HepG2 (cell line): ENCODE data around the gene CNOT6. TPM values are rescaled to one million over a fixed set of nuclear protein-coding genes. Genes with fewer than 3 reads are reported as not detected.

Experiments
- ATAC-seq: fragments of 200-7000 bp; cut with Tn5 transposase; 3 replicates; pipeline ENCODE4 v1.9.1; 2020; ENCODE audit warnings: mild to moderate bottlenecking, moderate library complexity
- BruUV-seq: library from RNA; stranded (reverse); fragments of 400-500 nt; replicated peaks from 2 replicates; lab custom pipeline; 2021; lab: Mats Ljungman, UMichigan
- CTCF ChIA-PET: fragments of 300-600 bp; formaldehyde crosslinking; extraction: SDS; loops from one replicate; lab custom pipeline; 2021; ENCODE audit warnings: low total read pairs, inconsistent platforms, low intra/inter-chr PET ratio; lab: Yijun Ruan, JAX
- POLR2A ChIA-PET: fragments of 350-600 bp; sonication (Branson Sonifier 250); formaldehyde crosslinking; loops from one replicate; lab custom pipeline; 2020; ENCODE audit warnings: antibody characterized with exemption, inconsistent platforms; lab: Yijun Ruan, JAX
- DNase-seq: peaks from one replicate; pipeline ENCODE4 v3.0.0-alpha.2; 2015; ENCODE audit warnings: low spot score
- FAIRE-seq: peaks from 3 replicates; lab custom pipeline; 2011; peaks lifted over from hg19 to GRCh38; lab: Jason Lieb, UNC
- H2AFZ ChIP-seq: one replicate; pipeline ENCODE4 v1.6.1; 2011; ENCODE audit warnings: low read length, inconsistent platforms
- H3K27ac ChIP-seq: fragments of 300-600 bp; 3 replicates; pipeline ENCODE4 v1.8.0; 2011; ENCODE audit warnings: mixed run types, mild to moderate bottlenecking, mixed read lengths, low read length, inconsistent platforms; ENCODE audit not compliant: insufficient read depth; ENCODE audit errors: extremely low read length
- H3K27me3 ChIP-seq, 2 experiments: fragments of 200-600 bp in 1 of 2; 2 replicates in 1 of 2; 3 replicates in 1 of 2; pipeline versions ENCODE4 v1.6.0 to v1.8.0; 2011; ENCODE audit warnings: low read length in 2 of 2, mild to moderate bottlenecking in 2 of 2, moderate library complexity in 2 of 2, inconsistent platforms in 1 of 2; ENCODE audit not compliant: insufficient read depth in 2 of 2, control insufficient read depth in 1 of 2
- H3K36me3 ChIP-seq, 2 experiments: fragments of 200-600 bp in 1 of 2; replicated peaks in 1 of 2; 2 replicates in 1 of 2; 3 replicates in 1 of 2; pipeline versions ENCODE4 v1.5.1 to v1.8.0; 2011; ENCODE audit warnings: low read length in 2 of 2, inconsistent platforms in 1 of 2; ENCODE audit not compliant: insufficient read depth in 2 of 2, control insufficient read depth in 1 of 2
- H3K4me1 ChIP-seq: 2 replicates; pipeline ENCODE4 v1.5.1; 2012; ENCODE audit warnings: low read length, inconsistent platforms; ENCODE audit not compliant: insufficient read depth
- H3K4me2 ChIP-seq: 2 replicates; pipeline ENCODE4 v1.6.0; 2011; ENCODE audit warnings: low read depth, low read length, inconsistent platforms
- H3K4me3 ChIP-seq, 3 experiments: fragments of 200-600 bp in 1 of 3; sonication (generic), shearing (Covaris generic) in 1 of 3; replicated peaks in 1 of 3; 2 replicates each; pipeline ENCODE4 v1.5.1; 2011 to 2016; ENCODE audit warnings: low read length in 3 of 3, inconsistent platforms in 2 of 3, low read depth in 2 of 3, mild to moderate bottlenecking in 2 of 3, control low read depth in 1 of 3, mixed read lengths in 1 of 3; ENCODE audit not compliant: insufficient read depth in 1 of 3
- H3K79me2 ChIP-seq: one replicate; pipeline ENCODE4 v1.6.1; 2011; ENCODE audit warnings: low read length, inconsistent platforms; ENCODE audit not compliant: insufficient read depth
- H3K9ac ChIP-seq: 2 replicates; pipeline ENCODE4 v1.6.0; 2011; ENCODE audit warnings: mild to moderate bottlenecking, low read depth, low read length, inconsistent platforms; ENCODE audit not compliant: insufficient read depth
- H3K9me3 ChIP-seq: 2 replicates; pipeline ENCODE4 v1.5.1; 2012; ENCODE audit warnings: mild to moderate bottlenecking, low read length
- H4K20me1 ChIP-seq: 2 replicates; pipeline ENCODE4 v1.6.0; 2011; ENCODE audit warnings: inconsistent platforms, mild to moderate bottlenecking, low read length, moderate library complexity; ENCODE audit not compliant: insufficient read depth
- ELF3 ChIP-seq: IDR thresholded peaks from 2 replicates; pipeline ENCODE4 v1.6.1; 2016; ENCODE audit warnings: missing genetic modification reagents, missing compliant biosample characterization
- MED8 ChIP-seq: sonication (generic); formaldehyde crosslinking; IDR thresholded peaks from 2 replicates; pipeline ENCODE4 v1.8.1; 2023; ENCODE audit warnings: mild to moderate bottlenecking, missing genetic modification reagents; ENCODE audit not compliant: insufficient replicate concordance
- PHB2 ChIP-seq: fragments of 450-650 bp; IDR thresholded peaks from 2 replicates; pipeline ENCODE4 v1.6.1; 2018; ENCODE audit not compliant: partially characterized antibody
- PLRG1 ChIP-seq: fragments of 450-650 bp; conservative IDR thresholded peaks from 2 replicates; pipeline ENCODE4 v1.6.1; 2016
- SKIL ChIP-seq: sonication (generic); formaldehyde crosslinking; IDR thresholded peaks from 2 replicates; pipeline ENCODE4 v1.8.0; 2022; ENCODE audit warnings: missing genetic modification reagents, mild to moderate bottlenecking, moderate library complexity, borderline replicate concordance
- SP4 ChIP-seq: sonication (generic); formaldehyde crosslinking; IDR thresholded peaks from 2 replicates; pipeline ENCODE4 v1.8.1; 2023; ENCODE audit warnings: mild to moderate bottlenecking, missing genetic modification reagents
- SP5 ChIP-seq: IDR thresholded peaks from 2 replicates; pipeline ENCODE4 v1.6.1; 2016; ENCODE audit warnings: low read depth, borderline replicate concordance
- ZBTB42 ChIP-seq: sonication (generic); formaldehyde crosslinking; IDR thresholded peaks from 2 replicates; pipeline ENCODE4 v1.5.0; 2020; ENCODE audit warnings: mild to moderate bottlenecking, missing genetic modification reagents
- ZFP37 ChIP-seq: sonication (generic); formaldehyde crosslinking; IDR thresholded peaks from 2 replicates; pipeline ENCODE4 v1.4.0; 2020; ENCODE audit warnings: missing genetic modification reagents, borderline replicate concordance
- WGBS: methylation state at CpG from one replicate; pipeline ENCODE4 v1.1.6; 2017; ENCODE audit warnings: low lambda C conversion rate; 5-methylcytosine and 5-hydroxymethylcytosine counted together
- in situ Hi-C: cut with HindIII; loops from 2 replicates; pipeline ENCODE4 v1.10.0; 2017; ENCODE audit warnings: low pct_unique_long_range_greater_than_20kb; ENCODE audit not compliant: extremely low pct_ligation_motif_present
- intact Hi-C: fragments of 100-400 bp; cut with micrococcal nuclease; formaldehyde crosslinking; loops from one replicate; pipeline ENCODE4 v1.10.0; 2022; ENCODE audit not compliant: unreplicated experiment
- polyA plus RNA-seq, 8 experiments: library from polyadenylated mRNA; depleted of rRNA in 3 of 8; stranded (reverse) in 7 of 8; unstranded in 1 of 8; fragments of >200 nt; fragmentation: Illumina TruSeq in 4 of 8; extraction: Trizol in 4 of 8; gene quantifications; 2 replicates each; pipeline versions ENCODE4 v1.2.1 to v1.2.3, GENCODE V29; 2011 to 2016; ENCODE audit warnings: low read depth in 4 of 8, missing spikeins in 1 of 8, mixed read lengths in 1 of 8; ENCODE audit not compliant: insufficient read depth in 1 of 8
- total RNA-seq, 5 experiments: library from RNA; depleted of rRNA; stranded (reverse); fragments of >200 nt; fragmentation: Illumina TruSeq; extraction: Trizol; gene quantifications; 2 replicates each; pipeline ENCODE4 v1.2.3, GENCODE V29; 2016; ENCODE audit warnings: low read depth in 1 of 5
- TF ChIP-seq, protein P1 (sequence below): sonication (generic); formaldehyde crosslinking; IDR thresholded peaks from 2 replicates; pipeline ENCODE4 v1.4.0; 2020; ENCODE audit warnings: missing genetic modification reagents
- TF ChIP-seq, protein P2 (sequence below): sonication (generic); formaldehyde crosslinking; conservative IDR thresholded peaks from 2 replicates; pipeline ENCODE4 v1.4.0; 2020; ENCODE audit warnings: mild to moderate bottlenecking, missing genetic modification reagents, moderate library complexity
- TF ChIP-seq, protein P3 (sequence below): sonication (generic); formaldehyde crosslinking; IDR thresholded peaks from 2 replicates; pipeline ENCODE4 v1.4.0; 2020; ENCODE audit warnings: missing genetic modification reagents

The CNOT6 gene
- total and polyA plus RNA-seq, 2 of the 13 experiments (the other 11 are each of a cell fraction or from before 2014, with no cell fraction given) = 8.8 to 9.1 TPM

DNA sequence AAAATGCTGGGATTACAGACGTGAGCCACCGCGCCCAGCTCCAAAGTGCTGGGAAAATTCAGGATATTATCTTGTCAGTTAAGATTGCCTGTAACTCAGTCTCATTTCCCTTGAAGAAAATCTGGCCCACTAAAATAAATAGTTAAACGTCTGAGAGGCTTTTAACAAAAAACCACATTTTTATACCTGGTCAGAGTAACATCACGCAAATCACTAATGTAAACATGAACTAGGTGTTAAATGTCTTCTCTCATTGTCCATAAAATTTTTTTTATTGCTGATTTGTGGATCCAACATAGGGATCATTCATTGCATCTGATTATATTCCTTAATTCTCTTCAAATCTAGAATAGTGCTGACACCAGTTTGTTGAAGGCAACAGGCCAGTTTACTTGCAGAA is 22.3 kb downstream of the CNOT6 start (continued):
- TF ChIP-seq, protein P1, sequence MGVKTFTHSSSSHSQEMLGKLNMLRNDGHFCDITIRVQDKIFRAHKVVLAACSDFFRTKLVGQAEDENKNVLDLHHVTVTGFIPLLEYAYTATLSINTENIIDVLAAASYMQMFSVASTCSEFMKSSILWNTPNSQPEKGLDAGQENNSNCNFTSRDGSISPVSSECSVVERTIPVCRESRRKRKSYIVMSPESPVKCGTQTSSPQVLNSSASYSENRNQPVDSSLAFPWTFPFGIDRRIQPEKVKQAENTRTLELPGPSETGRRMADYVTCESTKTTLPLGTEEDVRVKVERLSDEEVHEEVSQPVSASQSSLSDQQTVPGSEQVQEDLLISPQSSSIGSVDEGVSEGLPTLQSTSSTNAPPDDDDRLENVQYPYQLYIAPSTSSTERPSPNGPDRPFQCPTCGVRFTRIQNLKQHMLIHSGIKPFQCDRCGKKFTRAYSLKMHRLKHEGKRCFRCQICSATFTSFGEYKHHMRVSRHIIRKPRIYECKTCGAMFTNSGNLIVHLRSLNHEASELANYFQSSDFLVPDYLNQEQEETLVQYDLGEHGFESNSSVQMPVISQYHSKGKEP (CRISPR knock-in tag) = no peak
- TF ChIP-seq SKIL (no peak), ZFP37 (CRISPR knock-in tag) (no peak)

GRCh38 chr5:180519098-180519497 is 24.9 kb downstream of the CNOT6 start:
- no TSS peak for BruUV-seq
- H3K79me2 ChIP-seq = peaks cover 82% of the 10 kb centered on the region
- no peaks in the 10 kb centered on the region for H3K27me3 ChIP-seq
- H3K9ac ChIP-seq = no peak overlapping the region
- in situ Hi-C loops = no loop called here
- no peak overlapping the region for H2AFZ ChIP-seq
- H3K4me1 ChIP-seq = peaks cover 15% of the 10 kb centered on the region
- TF ChIP-seq MED8 (CRISPR knock-in tag) = no peak
- TF ChIP-seq ELF3 (CRISPR knock-in tag) = no peak
- no peak for TF ChIP-seq PHB2
- no peak for TF ChIP-seq PLRG1
- TF ChIP-seq, protein P2, sequence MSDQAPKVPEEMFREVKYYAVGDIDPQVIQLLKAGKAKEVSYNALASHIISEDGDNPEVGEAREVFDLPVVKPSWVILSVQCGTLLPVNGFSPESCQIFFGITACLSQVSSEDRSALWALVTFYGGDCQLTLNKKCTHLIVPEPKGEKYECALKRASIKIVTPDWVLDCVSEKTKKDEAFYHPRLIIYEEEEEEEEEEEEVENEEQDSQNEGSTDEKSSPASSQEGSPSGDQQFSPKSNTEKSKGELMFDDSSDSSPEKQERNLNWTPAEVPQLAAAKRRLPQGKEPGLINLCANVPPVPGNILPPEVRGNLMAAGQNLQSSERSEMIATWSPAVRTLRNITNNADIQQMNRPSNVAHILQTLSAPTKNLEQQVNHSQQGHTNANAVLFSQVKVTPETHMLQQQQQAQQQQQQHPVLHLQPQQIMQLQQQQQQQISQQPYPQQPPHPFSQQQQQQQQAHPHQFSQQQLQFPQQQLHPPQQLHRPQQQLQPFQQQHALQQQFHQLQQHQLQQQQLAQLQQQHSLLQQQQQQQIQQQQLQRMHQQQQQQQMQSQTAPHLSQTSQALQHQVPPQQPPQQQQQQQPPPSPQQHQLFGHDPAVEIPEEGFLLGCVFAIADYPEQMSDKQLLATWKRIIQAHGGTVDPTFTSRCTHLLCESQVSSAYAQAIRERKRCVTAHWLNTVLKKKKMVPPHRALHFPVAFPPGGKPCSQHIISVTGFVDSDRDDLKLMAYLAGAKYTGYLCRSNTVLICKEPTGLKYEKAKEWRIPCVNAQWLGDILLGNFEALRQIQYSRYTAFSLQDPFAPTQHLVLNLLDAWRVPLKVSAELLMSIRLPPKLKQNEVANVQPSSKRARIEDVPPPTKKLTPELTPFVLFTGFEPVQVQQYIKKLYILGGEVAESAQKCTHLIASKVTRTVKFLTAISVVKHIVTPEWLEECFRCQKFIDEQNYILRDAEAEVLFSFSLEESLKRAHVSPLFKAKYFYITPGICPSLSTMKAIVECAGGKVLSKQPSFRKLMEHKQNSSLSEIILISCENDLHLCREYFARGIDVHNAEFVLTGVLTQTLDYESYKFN (CRISPR knock-in tag) = no peak
- no peak for TF ChIP-seq SP5 (CRISPR knock-in tag)
- no peak for TF ChIP-seq ZBTB42 (CRISPR knock-in tag)
- TF ChIP-seq, protein P3, sequence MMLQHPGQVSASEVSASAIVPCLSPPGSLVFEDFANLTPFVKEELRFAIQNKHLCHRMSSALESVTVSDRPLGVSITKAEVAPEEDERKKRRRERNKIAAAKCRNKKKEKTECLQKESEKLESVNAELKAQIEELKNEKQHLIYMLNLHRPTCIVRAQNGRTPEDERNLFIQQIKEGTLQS (CRISPR knock-in tag) = no peak
- no peak for TF ChIP-seq SP4
- intact Hi-C loops = no loop called here
- no peak overlapping the region for H3K27ac ChIP-seq
- peaks cover 11% of the 10 kb centered on the region for H4K20me1 ChIP-seq
- H3K36me3 ChIP-seq = no peaks in the 10 kb centered on the region
- POLR2A ChIA-PET = no interaction called here
- H3K9me3 ChIP-seq = no peaks in the 10 kb centered on the region
- 98% methylated on average over 3 of the region's 3 CpGs for WGBS
- FAIRE-seq (no peak), DNase-seq (no peak), ATAC-seq (no peak)
- no peak overlapping the region for H3K4me2 ChIP-seq
- no peak overlapping the region for H3K4me3 ChIP-seq
- CTCF ChIA-PET = no interaction called here
